Stimulated activated naive B cell treated with anti-CD40 and anti-IgM and Interleukin-4, amounts not matched to agents 10 μg/mL and 1 μg/mL and 100 μg/mL, for 72 hours (primary cell): Measurements from ENCODE around the gene RGS11.

Experiments used
- ATAC-seq, 2 donors: fragments of 150-1000 bp; cut with Tn5 transposase; replicated peaks; 2 replicates each; pipeline ENCODE4 v1.10.0; 2021; ENCODE audit warnings: moderate library complexity in 1 of 2
- DNase-seq: peaks from one replicate; pipeline ENCODE4 v3.0.0; 2021
- H3K27ac Mint-ChIP-seq: one replicate; pipeline ENCODE4 v1.8.0; 2022; ENCODE audit warnings: mild to moderate bottlenecking, mixed read lengths
- H3K27me3 Mint-ChIP-seq, 2 donors: one replicate each; pipeline ENCODE4 v1.8.0; 2022; ENCODE audit warnings: mixed read lengths in 2 of 2
- H3K36me3 Mint-ChIP-seq, 2 donors: one replicate each; pipeline ENCODE4 v1.8.0; 2022; ENCODE audit warnings: mixed read lengths in 2 of 2, mild to moderate bottlenecking in 1 of 2
- H3K4me1 Mint-ChIP-seq, 2 donors: one replicate each; pipeline ENCODE4 v1.8.0; 2022; ENCODE audit warnings: mixed read lengths in 2 of 2, mild to moderate bottlenecking in 1 of 2
- H3K4me3 Mint-ChIP-seq, 2 donors: one replicate each; pipeline ENCODE4 v1.8.0; 2022; ENCODE audit warnings: mild to moderate bottlenecking in 2 of 2, mixed read lengths in 2 of 2, moderate library complexity in 1 of 2
- H3K9me3 Mint-ChIP-seq, 2 donors: one replicate each; pipeline ENCODE4 v1.8.0; 2022; ENCODE audit warnings: mixed read lengths in 2 of 2, mild to moderate bottlenecking in 1 of 2

The RGS11 gene

DNA sequence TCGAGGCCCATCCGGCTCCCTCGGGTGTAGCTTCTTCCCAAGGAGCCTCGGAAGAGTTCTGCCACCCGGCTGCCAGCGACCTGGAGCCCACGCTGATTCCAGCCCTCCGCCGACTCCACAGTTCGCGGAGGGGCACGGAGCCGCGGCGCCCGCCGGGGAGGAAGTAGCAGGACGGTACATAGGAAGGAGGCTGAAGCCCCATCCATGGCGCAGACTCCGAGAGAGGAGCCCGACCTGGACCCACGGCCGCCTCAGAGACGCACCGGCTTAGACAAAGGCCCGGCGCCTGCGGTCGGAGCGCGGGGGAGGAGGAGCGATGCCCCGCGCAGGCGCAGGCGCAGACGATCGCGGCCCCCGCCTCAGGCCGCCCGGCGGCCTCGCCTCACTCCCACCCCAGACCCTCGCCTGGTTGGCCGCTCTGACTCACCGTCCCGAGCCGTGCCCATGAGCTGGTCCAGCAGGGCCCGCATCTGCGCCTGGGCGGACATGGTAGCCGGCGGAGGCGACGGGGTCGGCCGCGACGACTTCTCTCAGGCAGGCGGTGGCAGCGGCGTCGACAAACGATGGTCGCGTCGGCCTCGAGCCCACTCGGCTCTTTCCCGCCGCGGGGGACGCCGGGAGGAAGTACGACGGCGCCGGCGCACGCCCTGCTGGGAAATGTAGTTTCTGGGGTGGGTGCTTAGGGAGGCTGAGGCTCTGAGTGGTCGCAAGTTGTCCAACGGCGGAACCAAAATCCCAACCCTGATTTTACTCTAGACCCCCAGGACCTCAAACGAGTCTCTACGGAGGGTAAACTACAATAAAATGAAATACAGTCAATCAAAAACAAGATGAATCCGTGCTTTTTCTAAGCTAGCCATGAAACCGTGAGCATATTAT is 46.7 kb downstream of the RGS11 start, which contains the start of gene LUC7L:
Gene LUC7L (minus strand): TSS at position 598 of the 879 bp plus-strand sequence. CDS start 110 bp downstream, at position 488.
- DNase-seq, result peak; percentile 86
- Mint-ChIP-seq H3K36me3 (peaks cover 7 to 24% of the 10 kb centered on the region in 2 donors), H3K9me3 (no peaks in the 10 kb centered on the region), H3K27me3 (no peaks in the 10 kb centered on the region), H3K4me3 (peak within 1 kb of the TSS; percentile 89 to 94), H3K27ac (peak within 1 kb of the TSS; percentile 99), H3K4me1 (peaks cover 18 to 25% of the 10 kb centered on the region in 2 donors)
- ATAC-seq, result peak; percentile 92 to 94

DNA sequence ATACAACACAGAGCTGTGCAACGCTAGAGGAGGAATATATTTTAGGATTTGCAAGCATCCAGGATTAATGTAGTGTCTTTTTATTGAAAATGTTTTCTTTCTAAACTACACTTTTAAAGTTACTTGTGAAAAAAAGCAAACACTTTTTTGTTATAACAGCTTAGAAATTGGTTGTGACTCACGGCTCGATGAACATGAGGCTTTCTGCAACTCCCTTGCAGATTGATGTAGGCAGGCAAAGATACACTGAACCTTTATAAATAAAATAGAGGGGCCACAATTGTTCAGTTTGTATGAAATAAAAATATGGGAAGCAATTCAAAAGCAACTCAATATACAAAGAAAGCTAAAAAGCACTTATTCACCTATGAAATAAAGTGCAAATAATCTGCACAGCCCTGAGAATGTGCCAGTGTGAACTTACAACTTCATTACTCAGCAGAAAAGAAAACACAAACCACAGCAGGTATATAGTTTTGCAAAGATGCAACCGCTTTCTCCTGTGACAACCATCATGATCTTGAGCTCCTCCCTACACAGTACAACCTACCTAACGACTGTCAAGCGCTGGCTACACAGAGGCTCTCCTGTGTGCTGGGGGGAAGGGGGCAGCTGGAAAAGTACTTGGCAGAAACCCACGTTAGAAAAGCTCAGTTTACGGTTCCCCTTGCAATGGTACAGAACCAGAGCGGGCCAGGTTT is 47.4 kb downstream of the RGS11 start:
- ATAC-seq, result peak; percentile 10 to 22
- Mint-ChIP-seq H3K27ac (peak overlapping the region; percentile 99), H3K4me1 (peaks cover 18 to 25% of the 10 kb centered on the region in 2 donors), H3K4me3 (peak overlapping the region; percentile 89 to 94), H3K36me3 (peaks cover 10 to 24% of the 10 kb centered on the region in 2 donors), H3K9me3 (no peaks in the 10 kb centered on the region), H3K27me3 (no peaks in the 10 kb centered on the region)
- DNase-seq, result no peak

DNA sequence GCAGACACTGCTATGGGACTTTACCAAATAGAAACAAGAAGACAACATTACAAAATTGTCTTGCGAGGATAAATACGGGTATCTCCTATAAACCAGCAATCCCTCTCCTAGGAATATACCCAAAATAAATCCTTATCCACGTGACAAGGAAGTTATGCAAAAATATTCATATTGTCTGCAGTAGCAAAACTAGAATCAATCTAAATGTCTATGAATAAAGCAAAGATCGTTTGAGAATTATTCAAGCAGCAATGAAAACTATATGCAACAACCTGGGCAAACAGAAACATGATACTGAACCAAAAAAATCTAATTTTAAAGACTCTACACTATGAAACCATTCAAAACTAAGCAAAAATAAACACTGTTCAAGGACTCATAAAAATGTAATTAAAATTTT is 55.7 kb downstream of the RGS11 start:
- ATAC-seq, result no peak
- Mint-ChIP-seq H3K4me3 (no peak overlapping the region), H3K27me3 (no peaks in the 10 kb centered on the region), H3K36me3 (peaks cover 32 to 36% of the 10 kb centered on the region in 2 donors), H3K9me3 (no peaks in the 10 kb centered on the region), H3K27ac (no peak overlapping the region), H3K4me1 (peaks cover 3 to 7% of the 10 kb centered on the region in 2 donors)
- DNase-seq, result no peak
